Smooth muscle cell (in vitro differentiated cells): Measurements from ENCODE around the gene SEMA4D. TPM values are rescaled to one million over a fixed set of nuclear protein-coding genes. Genes with fewer than 3 reads are reported as not detected.

Experiments
- DNase-seq: peaks from one replicate; lab custom pipeline; 2025; ENCODE audit not compliant: unreplicated experiment; lab: John Stamatoyannopoulos, UW
- H2AFZ ChIP-seq: fragments of 200-600 bp; sonication (generic); 2 replicates; pipeline ENCODE4 v1.6.0; 2016; ENCODE audit warnings: antibody characterized with exemption, low read depth, mild to moderate bottlenecking
- H3F3A ChIP-seq: fragments of 200-600 bp; sonication (generic); 2 replicates; pipeline ENCODE4 v1.6.0; 2017; ENCODE audit warnings: antibody characterized with exemption, low read depth
- H3K27ac ChIP-seq: fragments of 200-600 bp; sonication (generic); 2 replicates; pipeline ENCODE4 v1.5.1; 2016; ENCODE audit warnings: low read depth, mild to moderate bottlenecking
- H3K27me3 ChIP-seq: fragments of 200-600 bp; sonication (generic); 2 replicates; pipeline ENCODE4 v1.6.1; 2016; ENCODE audit warnings: low read depth, mild to moderate bottlenecking
- H3K36me3 ChIP-seq: fragments of 200-600 bp; sonication (generic); 2 replicates; pipeline ENCODE4 v1.5.1; 2016; ENCODE audit warnings: low read depth
- H3K4me1 ChIP-seq: fragments of 200-600 bp; sonication (generic); 2 replicates; pipeline ENCODE4 v1.5.1; 2016; ENCODE audit warnings: low read depth
- H3K4me2 ChIP-seq: fragments of 200-600 bp; sonication (generic); 2 replicates; pipeline ENCODE4 v1.6.0; 2016; ENCODE audit warnings: mild to moderate bottlenecking
- H3K4me3 ChIP-seq: fragments of 200-600 bp; sonication (generic); 2 replicates; pipeline ENCODE4 v1.5.1; 2016; ENCODE audit warnings: mild to moderate bottlenecking
- H3K79me2 ChIP-seq: fragments of 200-600 bp; sonication (generic); 2 replicates; pipeline ENCODE4 v1.6.0; 2016; ENCODE audit warnings: low read depth, mild to moderate bottlenecking
- H3K9ac ChIP-seq: fragments of 200-600 bp; sonication (generic); 2 replicates; pipeline ENCODE4 v1.6.0; 2016; ENCODE audit warnings: low read depth
- H3K9me3 ChIP-seq: fragments of 200-600 bp; sonication (generic); replicated peaks from 2 replicates; pipeline ENCODE4 v1.5.1; 2016; ENCODE audit warnings: low read depth
- H4K20me1 ChIP-seq: fragments of 200-600 bp; sonication (generic); 2 replicates; pipeline ENCODE4 v1.6.0; 2016; ENCODE audit warnings: low read depth
- WGBS: methylation state at CpG from one replicate; pipeline ENCODE4 v1.1.7; 2016; ENCODE audit warnings: low lambda C conversion rate; 5-methylcytosine and 5-hydroxymethylcytosine counted together
- polyA plus RNA-seq: library from polyadenylated mRNA; unstranded; fragments of >200 nt; fragmentation: Nextera tagmentation; extraction: Ambion mirVana; gene quantifications from 2 replicates; pipeline ENCODE4 v1.2.1, GENCODE V29; 2016
- total RNA-seq: library from RNA; depleted of rRNA; stranded (reverse); fragments of >200 nt; gene quantifications from 2 replicates; pipeline ENCODE4 v1.2.3, GENCODE V29; 2014
- TF ChIP-seq, protein P1 (sequence below): fragments of 200-600 bp; sonication (generic); IDR thresholded peaks from 2 replicates; pipeline ENCODE4 v1.5.1; 2017; ENCODE audit warnings: borderline replicate concordance, mild to moderate bottlenecking, antibody characterized with exemption; ENCODE audit not compliant: insufficient read depth, poor library complexity, severe bottlenecking

SEMA4D gene
- total and polyA plus RNA-seq, 2 experiments from 2014 or later: 0.63 to 2.7 TPM

GRCh38 chr9:89527084-89527483, 29.2 kb upstream of the SEMA4D start:
- WGBS: 91% methylated on average over 2 of the region's 2 CpGs
- no peak overlapping the region for H3K27ac ChIP-seq
- no peak overlapping the region for H2AFZ ChIP-seq
- H4K20me1 ChIP-seq: no peaks in the 10 kb centered on the region
- DNase-seq: no peak
- H3K36me3 ChIP-seq: no peaks in the 10 kb centered on the region
- no peaks in the 10 kb centered on the region for H3F3A ChIP-seq
- no peaks in the 10 kb centered on the region for H3K79me2 ChIP-seq
- TF ChIP-seq, protein P1, sequence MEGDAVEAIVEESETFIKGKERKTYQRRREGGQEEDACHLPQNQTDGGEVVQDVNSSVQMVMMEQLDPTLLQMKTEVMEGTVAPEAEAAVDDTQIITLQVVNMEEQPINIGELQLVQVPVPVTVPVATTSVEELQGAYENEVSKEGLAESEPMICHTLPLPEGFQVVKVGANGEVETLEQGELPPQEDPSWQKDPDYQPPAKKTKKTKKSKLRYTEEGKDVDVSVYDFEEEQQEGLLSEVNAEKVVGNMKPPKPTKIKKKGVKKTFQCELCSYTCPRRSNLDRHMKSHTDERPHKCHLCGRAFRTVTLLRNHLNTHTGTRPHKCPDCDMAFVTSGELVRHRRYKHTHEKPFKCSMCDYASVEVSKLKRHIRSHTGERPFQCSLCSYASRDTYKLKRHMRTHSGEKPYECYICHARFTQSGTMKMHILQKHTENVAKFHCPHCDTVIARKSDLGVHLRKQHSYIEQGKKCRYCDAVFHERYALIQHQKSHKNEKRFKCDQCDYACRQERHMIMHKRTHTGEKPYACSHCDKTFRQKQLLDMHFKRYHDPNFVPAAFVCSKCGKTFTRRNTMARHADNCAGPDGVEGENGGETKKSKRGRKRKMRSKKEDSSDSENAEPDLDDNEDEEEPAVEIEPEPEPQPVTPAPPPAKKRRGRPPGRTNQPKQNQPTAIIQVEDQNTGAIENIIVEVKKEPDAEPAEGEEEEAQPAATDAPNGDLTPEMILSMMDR: no peak
- H3K4me2 ChIP-seq: no peak overlapping the region
- no peak overlapping the region for H3K9ac ChIP-seq
- H3K9me3 ChIP-seq: no peaks in the 10 kb centered on the region
- H3K4me3 ChIP-seq: no peak overlapping the region
- H3K27me3 ChIP-seq: no peaks in the 10 kb centered on the region
- H3K4me1 ChIP-seq: no peaks in the 10 kb centered on the region

- no peaks in the 10 kb centered on the region for H3K27me3 ChIP-seq
- H3K36me3 ChIP-seq: no peaks in the 10 kb centered on the region
- no peaks in the 10 kb centered on the region for H3K4me1 ChIP-seq
- no peak overlapping the region for H2AFZ ChIP-seq
- WGBS: 78% methylated on average over 3 of the region's 3 CpGs
- no peak overlapping the region for H3K27ac ChIP-seq
- H3K79me2 ChIP-seq: no peaks in the 10 kb centered on the region
- TF ChIP-seq, protein P1: no peak
- no peak overlapping the region for H3K4me2 ChIP-seq
- no peak overlapping the region for H3K9ac ChIP-seq
- no peaks in the 10 kb centered on the region for H4K20me1 ChIP-seq
- no peak overlapping the region for H3K4me3 ChIP-seq
- DNase-seq: no peak
- no peaks in the 10 kb centered on the region for H3K9me3 ChIP-seq
- H3F3A ChIP-seq: no peaks in the 10 kb centered on the region
Measured at GRCh38 chr9:89526667-89527066, 28.8 kb upstream of the SEMA4D start.

DNA sequence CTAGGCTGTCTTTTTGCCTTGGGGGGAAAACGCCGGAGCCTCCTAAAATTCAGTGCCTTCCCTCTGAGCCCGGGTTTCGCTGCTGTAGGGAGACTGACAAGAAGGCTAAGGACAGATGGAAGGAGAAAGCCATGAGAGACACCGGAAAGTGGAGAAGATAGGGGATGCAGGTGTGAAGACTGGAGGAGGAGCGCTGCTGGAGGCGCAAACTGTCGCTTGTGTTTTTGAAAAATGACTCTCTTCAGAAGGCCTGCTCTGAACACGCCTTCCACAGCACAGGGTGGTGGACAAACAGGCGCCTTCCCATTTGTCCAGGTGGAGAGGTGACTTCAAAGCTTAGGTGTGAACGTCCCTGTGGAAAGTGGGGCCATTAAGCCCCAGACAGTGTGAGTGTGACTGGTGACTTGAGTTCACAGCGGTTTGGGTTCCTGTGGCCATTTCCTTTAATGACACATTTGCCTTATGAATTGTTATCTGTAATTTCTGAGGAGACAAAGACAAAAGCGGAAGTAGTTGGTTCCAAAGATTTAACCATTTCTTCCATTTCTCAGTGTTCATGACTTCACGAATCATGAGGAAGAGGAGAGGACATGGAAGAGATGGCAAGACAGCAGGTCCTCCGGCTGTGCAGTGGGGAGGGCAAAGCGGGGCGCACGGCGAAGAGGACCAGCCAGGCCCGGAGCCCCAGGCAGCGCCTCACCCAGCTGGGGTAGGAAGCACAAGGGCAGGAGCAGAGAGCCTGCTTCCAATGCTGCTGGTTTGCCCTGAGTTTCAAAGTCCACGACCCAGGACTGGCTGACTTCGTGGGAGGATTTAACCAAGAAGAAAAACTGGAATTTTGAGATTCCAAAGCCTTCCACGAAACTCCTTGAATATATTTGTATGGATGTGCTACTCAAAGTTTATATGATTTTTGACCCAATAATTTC, 27.8 kb upstream of the SEMA4D start:
- no peak overlapping the region for H2AFZ ChIP-seq
- no peak overlapping the region for H3K27ac ChIP-seq
- H3K4me2 ChIP-seq: no peak overlapping the region
- H3K27me3 ChIP-seq: no peaks in the 10 kb centered on the region
- DNase-seq: no peak
- no peak overlapping the region for H3K9ac ChIP-seq
- no peaks in the 10 kb centered on the region for H3K36me3 ChIP-seq
- 90% methylated on average over 24 of the region's 24 CpGs for WGBS
- no peaks in the 10 kb centered on the region for H4K20me1 ChIP-seq
- H3F3A ChIP-seq: no peaks in the 10 kb centered on the region
- no peaks in the 10 kb centered on the region for H3K79me2 ChIP-seq
- TF ChIP-seq, protein P1: no peak
- H3K9me3 ChIP-seq: no peaks in the 10 kb centered on the region
- no peaks in the 10 kb centered on the region for H3K4me1 ChIP-seq
- no peak overlapping the region for H3K4me3 ChIP-seq
